Prostate gland (tissue), 2 donors: ENCODE measurements around the gene RBM5. TPM values are rescaled to one million over a fixed set of nuclear protein-coding genes. Genes with fewer than 3 reads are reported as not detected.
A peak's percentile ranks its signal among the peaks of the same experiment; 100 is the strongest.

Experiments used
- DNase-seq: peaks from one replicate; pipeline ENCODE4 v3.0.0-alpha.2; 2019; ENCODE audit warnings: low spot score
- H3K27ac ChIP-seq, 2 donors: fragments of 200-600 bp; sonication (generic); 2 replicates each; pipeline ENCODE4 v1.5.1; 2017 to 2019
- H3K27me3 ChIP-seq: fragments of 200-600 bp; sonication (generic); replicated peaks from 2 replicates; pipeline ENCODE4 v1.5.1; 2019; ENCODE audit not compliant: insufficient read depth
- H3K36me3 ChIP-seq, 2 donors: fragments of 200-600 bp; sonication (generic); 1 replicate in 1 of 2; 2 replicates in 1 of 2; pipeline versions ENCODE4 v1.5.1 to v1.8.1; 2017 to 2019
- H3K4me1 ChIP-seq: fragments of 200-600 bp; sonication (generic); replicated peaks from 2 replicates; pipeline ENCODE4 v1.5.1; 2019
- H3K4me3 ChIP-seq, 2 donors: fragments of 200-600 bp; sonication (generic); 2 replicates each; pipeline ENCODE4 v1.5.1; 2017 to 2019
- H3K9me3 ChIP-seq: fragments of 200-600 bp; sonication (generic); 2 replicates; pipeline ENCODE4 v1.5.1; 2017
- POLR2A ChIP-seq: fragments of 450-650 bp; IDR thresholded peaks from one replicate; pipeline ENCODE4 v1.6.1; 2016; ENCODE audit warnings: antibody characterized with exemption, mild to moderate bottlenecking
- POLR2AphosphoS5 ChIP-seq: sonication (generic); formaldehyde crosslinking; IDR thresholded peaks from one replicate; pipeline ENCODE4 v1.6.1; 2017; ENCODE audit warnings: antibody characterized with exemption
- WGBS: methylation state at CpG from one replicate; pipeline ENCODE4 v1.1.5; 2018; 5-methylcytosine and 5-hydroxymethylcytosine counted together
- intact Hi-C: fragments of 100-400 bp; cut with DNase I; formaldehyde crosslinking; loops from one replicate; pipeline ENCODE4 v1.14.2; 2022
- total RNA-seq, 2 donors: library from RNA; depleted of rRNA; stranded (reverse); fragments of >200 nt; gene quantifications; one replicate each; pipeline ENCODE4 v1.1.0, GENCODE V29; 2016
- TF ChIP-seq, protein P1 (sequence below), 4 experiments: fragments of 200-600 bp in 2 of 4; fragments of 450-650 bp in 2 of 4; sonication (generic) in 2 of 4; IDR thresholded peaks; 1 replicate in 3 of 4; 2 replicates in 1 of 4; pipeline ENCODE4 v1.5.1; 2016 to 2019; ENCODE audit warnings: antibody characterized with exemption in 4 of 4, mild to moderate bottlenecking in 2 of 4, moderate library complexity in 2 of 4

The RBM5 gene
- total RNA-seq, 2 donors from 2014 or later: 135 to 260 TPM

DNA sequence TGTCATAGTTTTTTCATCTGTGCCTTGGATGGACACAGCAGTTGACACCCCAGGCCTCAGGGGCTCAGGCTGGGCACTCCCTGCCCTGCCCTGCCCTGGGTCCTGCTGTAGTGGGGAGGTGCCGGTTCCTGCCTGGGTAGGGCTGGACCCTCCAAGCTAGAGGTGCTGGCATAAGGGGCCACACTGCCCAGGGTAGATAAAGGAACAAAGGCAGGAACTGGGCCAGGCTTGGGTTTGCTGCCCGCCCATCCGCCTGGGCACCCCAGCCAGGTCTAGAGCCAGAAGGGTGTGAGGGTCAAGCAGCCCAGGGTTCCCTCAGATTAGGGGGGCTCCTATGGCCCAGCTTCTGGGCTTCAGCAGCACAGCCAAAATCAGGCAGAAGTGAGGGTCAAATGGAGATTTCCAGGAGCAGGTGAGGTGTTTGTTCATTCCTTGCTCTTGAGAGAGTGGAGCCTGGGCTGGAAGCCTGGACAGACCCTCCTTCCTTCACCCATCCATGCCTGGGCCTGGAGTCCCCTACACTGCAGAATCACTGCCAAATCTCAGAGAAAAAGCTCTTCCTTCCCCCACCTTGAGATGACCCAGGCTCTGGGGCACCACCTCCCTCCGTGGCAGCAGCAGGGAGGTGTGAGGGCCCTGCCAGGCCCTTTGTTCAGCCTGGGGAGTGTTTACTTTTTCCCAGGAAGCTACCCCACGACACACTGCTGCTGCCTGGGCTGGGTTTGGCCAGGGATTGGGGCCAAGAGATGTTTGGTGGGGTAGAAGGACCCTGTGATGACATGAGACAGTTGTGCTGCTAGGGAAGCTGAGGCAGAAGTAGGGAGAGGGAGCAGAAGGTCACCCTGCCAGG, 73.5 kb downstream of the RBM5 start:
- H3K4me3 ChIP-seq: no peak overlapping the region
- intact Hi-C loops: no loop called here
- H3K4me1 ChIP-seq: peaks cover 57% of the 10 kb centered on the region
- peak overlapping the region; percentile 2 to 83 for H3K27ac ChIP-seq
- no peak for DNase-seq
- H3K27me3 ChIP-seq: no peaks in the 10 kb centered on the region
- TF ChIP-seq POLR2AphosphoS5 (no peak), POLR2A (no peak)
- TF ChIP-seq, protein P1, sequence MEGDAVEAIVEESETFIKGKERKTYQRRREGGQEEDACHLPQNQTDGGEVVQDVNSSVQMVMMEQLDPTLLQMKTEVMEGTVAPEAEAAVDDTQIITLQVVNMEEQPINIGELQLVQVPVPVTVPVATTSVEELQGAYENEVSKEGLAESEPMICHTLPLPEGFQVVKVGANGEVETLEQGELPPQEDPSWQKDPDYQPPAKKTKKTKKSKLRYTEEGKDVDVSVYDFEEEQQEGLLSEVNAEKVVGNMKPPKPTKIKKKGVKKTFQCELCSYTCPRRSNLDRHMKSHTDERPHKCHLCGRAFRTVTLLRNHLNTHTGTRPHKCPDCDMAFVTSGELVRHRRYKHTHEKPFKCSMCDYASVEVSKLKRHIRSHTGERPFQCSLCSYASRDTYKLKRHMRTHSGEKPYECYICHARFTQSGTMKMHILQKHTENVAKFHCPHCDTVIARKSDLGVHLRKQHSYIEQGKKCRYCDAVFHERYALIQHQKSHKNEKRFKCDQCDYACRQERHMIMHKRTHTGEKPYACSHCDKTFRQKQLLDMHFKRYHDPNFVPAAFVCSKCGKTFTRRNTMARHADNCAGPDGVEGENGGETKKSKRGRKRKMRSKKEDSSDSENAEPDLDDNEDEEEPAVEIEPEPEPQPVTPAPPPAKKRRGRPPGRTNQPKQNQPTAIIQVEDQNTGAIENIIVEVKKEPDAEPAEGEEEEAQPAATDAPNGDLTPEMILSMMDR (IDR thresholded peaks at IDR 0.05): no peak
- WGBS: 66% methylated on average over 5 of the region's 5 CpGs
- no peaks in the 10 kb centered on the region for H3K36me3 ChIP-seq
- no peaks in the 10 kb centered on the region for H3K9me3 ChIP-seq

DNA sequence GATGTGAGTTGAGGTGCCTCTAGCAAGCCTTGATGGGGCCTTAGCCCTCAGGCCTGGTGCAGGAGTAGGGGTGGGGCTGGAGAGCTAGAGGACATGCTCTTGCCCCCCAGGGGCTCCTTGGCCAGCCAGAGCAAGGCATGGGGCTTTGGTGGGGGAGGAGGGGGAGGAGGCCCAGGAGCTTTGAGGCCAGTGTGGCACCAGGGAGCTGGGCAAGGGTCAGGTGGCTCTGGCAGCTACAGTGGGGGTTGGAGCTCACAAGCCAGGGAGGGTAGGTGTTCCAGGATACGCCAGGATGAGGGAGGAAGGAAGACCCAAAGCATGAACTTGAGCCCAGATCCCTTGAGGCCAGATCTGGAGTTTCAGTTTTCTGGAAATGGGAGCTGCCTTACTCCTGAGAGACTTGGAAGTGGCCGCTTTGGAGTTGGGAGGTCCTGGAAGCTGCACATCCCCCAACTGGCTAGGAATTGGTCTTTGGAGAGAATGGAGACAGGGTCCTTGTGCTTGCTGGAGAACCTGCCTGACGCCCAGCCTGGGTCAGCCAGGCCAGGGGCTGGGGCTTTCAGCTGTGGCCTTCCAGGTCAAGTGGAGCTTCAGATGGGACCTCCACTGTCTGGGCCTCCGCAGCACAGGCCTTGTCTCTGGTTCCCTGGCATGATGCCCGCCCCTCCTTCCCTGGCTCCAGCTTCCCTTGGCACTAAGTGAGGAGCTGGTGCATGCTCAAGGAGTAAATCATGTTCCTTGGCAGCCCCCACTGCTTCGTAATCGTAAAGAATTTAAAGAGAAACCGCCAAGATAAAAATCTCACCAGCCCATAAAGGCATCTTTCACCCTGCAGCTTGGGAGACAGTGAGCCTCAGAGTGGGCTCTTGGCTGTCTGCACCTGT, 75.1 kb downstream of the RBM5 start:
- H3K4me3 ChIP-seq: no peak overlapping the region
- 16% methylated on average over 8 of the region's 8 CpGs for WGBS
- peak; percentile 99 for DNase-seq
- H3K4me1 ChIP-seq: peaks cover 48% of the 10 kb centered on the region
- no peaks in the 10 kb centered on the region for H3K9me3 ChIP-seq
- H3K36me3 ChIP-seq: no peaks in the 10 kb centered on the region
- H3K27ac ChIP-seq: peak overlapping the region; percentile 75 to 83
- TF ChIP-seq POLR2A (peak; percentile 9), POLR2AphosphoS5 (peak; percentile 95)
- TF ChIP-seq, protein P1 (IDR thresholded peaks at IDR 0.05): no peak
- intact Hi-C loops: no loop called here
- H3K27me3 ChIP-seq: no peaks in the 10 kb centered on the region

DNA sequence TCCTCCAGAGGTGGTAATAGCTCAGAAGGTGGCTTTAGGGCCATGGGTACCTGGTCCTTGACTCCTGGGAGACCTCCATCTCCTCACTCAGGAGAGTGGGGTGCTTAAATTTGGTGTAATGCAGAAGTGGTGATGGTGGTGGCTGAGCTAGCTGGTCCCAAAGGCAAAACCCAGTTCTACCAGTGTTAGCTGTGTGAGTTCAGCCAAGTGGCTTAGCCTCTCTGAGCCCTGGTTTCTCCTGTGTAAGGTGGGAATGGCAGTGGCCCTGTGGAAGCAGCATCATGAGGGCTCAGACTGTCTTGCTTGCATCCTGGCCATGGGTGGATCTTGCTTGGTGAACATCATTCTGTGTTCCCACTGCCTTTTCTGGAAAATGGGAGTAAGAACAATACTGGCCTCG, 75.8 kb downstream of the RBM5 start:
- DNase-seq: no peak
- no peaks in the 10 kb centered on the region for H3K27me3 ChIP-seq
- H3K36me3 ChIP-seq: no peaks in the 10 kb centered on the region
- H3K4me1 ChIP-seq: peaks cover 50% of the 10 kb centered on the region
- peak overlapping the region; percentile 75 to 83 for H3K27ac ChIP-seq
- H3K9me3 ChIP-seq: no peaks in the 10 kb centered on the region
- intact Hi-C loops: no loop called here
- no peak overlapping the region for H3K4me3 ChIP-seq
- 6% methylated on average over 1 of the region's 1 CpG for WGBS
- TF ChIP-seq POLR2A (no peak), POLR2AphosphoS5 (no peak)
- TF ChIP-seq, protein P1 (IDR thresholded peaks at IDR 0.05): no peak

DNA sequence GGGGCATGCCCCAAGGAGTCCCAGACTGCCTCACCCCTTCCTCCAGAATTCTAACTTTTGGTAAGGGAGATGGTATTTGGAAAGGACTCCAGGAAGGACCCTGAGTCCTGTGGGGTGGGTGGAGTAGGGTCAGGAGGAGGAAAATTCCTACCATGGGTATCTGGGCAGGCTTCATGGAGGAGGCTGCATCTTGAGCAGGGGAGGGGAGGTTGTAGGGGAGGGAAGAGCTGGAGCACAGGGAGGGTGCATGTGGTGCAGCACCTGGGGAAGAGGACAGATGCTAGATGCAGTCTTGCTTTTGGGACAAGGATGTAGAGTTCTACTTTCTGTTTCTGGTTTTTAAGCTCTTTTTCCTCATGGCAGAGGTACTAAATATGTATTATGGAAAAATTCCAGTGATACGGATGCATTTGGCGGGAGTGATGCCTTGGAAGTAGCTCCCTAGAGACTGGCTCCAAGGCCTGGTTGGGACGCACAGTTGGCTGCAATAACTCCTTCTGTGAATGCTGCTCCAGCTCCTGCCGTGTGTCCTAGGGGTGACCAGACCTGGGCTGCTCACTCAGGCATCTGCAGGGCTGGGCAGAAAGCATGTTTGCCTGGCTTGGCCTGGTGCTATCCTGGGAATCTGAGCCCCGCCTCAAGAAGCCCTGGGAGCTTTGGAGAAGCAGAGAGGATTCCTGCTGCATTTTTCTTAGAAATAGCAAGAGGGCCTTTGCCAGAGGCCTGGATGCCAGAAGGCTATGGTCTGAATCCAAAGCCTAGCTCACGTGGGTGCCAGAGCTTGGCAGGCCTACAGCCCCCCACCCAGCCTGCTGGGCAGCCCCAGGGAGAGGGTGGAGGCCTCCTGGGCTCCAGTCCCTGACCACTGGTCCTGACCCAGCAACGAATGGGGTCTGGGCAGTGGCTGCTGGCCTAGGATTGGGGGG, 76.5 kb downstream of the RBM5 start:
- intact Hi-C loops: no loop called here
- Histone ChIP-seq H3K4me1 (peaks cover 50% of the 10 kb centered on the region), H3K9me3 (no peaks in the 10 kb centered on the region), H3K36me3 (no peaks in the 10 kb centered on the region), H3K4me3 (no peak overlapping the region), H3K27me3 (no peaks in the 10 kb centered on the region), H3K27ac (peak overlapping the region; percentile 75 to 83)
- TF ChIP-seq, protein P1 (IDR thresholded peaks at IDR 0.05): no peak
- peak; percentile 31 for TF ChIP-seq POLR2AphosphoS5
- WGBS: 10% methylated on average over 7 of the region's 7 CpGs
- no peak for DNase-seq
